ENCODE results near the gene DLX1. TPM values are rescaled to one million over a fixed set of nuclear protein-coding genes. Genes with fewer than 3 reads are reported as not detected.

DLX1 gene
- total RNA-seq, 1 donor from 2014 or later, result not detected

GRCh38 chr2:172100080-172100934 lies 15.0 kb downstream of the DLX1 start:
- no peak for DNase-seq (ENCODE audit: low read depth)
- TF ChIP-seq, protein P1, sequence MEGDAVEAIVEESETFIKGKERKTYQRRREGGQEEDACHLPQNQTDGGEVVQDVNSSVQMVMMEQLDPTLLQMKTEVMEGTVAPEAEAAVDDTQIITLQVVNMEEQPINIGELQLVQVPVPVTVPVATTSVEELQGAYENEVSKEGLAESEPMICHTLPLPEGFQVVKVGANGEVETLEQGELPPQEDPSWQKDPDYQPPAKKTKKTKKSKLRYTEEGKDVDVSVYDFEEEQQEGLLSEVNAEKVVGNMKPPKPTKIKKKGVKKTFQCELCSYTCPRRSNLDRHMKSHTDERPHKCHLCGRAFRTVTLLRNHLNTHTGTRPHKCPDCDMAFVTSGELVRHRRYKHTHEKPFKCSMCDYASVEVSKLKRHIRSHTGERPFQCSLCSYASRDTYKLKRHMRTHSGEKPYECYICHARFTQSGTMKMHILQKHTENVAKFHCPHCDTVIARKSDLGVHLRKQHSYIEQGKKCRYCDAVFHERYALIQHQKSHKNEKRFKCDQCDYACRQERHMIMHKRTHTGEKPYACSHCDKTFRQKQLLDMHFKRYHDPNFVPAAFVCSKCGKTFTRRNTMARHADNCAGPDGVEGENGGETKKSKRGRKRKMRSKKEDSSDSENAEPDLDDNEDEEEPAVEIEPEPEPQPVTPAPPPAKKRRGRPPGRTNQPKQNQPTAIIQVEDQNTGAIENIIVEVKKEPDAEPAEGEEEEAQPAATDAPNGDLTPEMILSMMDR (conservative IDR thresholded peaks at IDR 0.05; ENCODE audit: low read depth, low read length), result no peak
- no peak overlapping the region for H3K4me3 ChIP-seq (ENCODE audit: low read depth, low read length)

GRCh38 chr2:172100935-172101820 lies 15.9 kb downstream of the DLX1 start:
- no peak for DNase-seq (ENCODE audit: low read depth)
- H3K4me3 ChIP-seq (ENCODE audit: low read depth, low read length), result no peak overlapping the region
- TF ChIP-seq, protein P1 (conservative IDR thresholded peaks at IDR 0.05; ENCODE audit: low read depth, low read length), result no peak

GRCh38 chr2:172101821-172102390 lies 16.6 kb downstream of the DLX1 start:
- TF ChIP-seq, protein P1 (conservative IDR thresholded peaks at IDR 0.05; ENCODE audit: low read depth, low read length), result no peak
- no peak for DNase-seq (ENCODE audit: low read depth)
- H3K4me3 ChIP-seq (ENCODE audit: low read depth, low read length), result peak overlapping the region; percentile 63

DNA sequence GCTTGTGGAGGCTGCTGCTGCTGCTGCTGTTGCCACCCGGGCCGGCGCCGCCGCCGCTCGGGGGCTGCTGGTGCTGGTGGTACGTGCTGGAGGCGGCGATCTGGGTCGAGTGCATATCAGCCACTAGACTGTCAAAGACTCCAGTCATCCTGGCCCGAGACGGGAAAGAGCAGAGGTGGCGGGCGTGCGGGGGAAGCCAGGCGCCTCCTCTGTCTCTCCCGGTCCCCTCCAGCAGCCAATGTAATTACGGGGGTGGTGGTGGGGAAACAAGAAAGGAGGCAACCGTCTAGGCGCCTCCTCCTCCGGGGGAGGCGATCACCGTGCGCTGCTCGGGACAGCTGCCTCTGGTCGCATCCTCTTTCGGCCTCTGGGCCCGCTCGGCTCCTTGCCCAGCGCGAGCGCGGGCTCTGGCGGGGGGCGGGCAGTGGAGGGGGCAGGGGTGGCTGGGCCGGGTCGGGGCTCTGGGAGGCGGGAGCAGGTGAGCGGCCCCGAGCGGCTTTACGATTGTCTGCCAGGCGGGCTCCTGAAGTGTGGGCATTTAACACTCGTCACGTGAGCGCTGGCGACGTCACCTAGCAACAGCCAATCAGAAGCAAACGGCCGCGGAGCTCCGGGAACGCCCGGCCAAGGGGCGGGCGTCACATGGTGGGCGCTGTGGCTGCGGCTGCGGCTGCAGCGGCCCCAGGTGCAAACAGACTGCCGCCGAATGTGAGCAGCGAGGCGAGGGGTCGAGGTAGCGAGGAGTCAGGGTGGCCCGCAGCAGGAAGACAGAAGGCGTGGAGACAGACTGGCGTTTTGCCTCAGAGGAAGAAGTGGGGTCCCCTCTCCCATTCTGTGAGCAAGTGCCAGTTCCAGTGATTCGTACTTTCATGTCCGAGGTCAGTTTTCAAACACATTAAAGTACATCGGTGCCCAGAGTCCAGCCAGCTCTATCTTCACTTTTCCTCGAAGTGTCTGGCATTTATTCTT lies 17.4 kb downstream of the DLX1 start, which contains the start of gene DLX2:
DLX2 (minus strand) TSS at position 510 of the 969 bp plus-strand sequence; CDS start at position 148, 362 bp downstream.
- DNase-seq (ENCODE audit: low read depth), result no peak
- peak within 1 kb of the TSS; percentile 63 for H3K4me3 ChIP-seq (ENCODE audit: low read depth, low read length)
- TF ChIP-seq, protein P1 (conservative IDR thresholded peaks at IDR 0.05; ENCODE audit: low read depth, low read length), result no peak

DNA sequence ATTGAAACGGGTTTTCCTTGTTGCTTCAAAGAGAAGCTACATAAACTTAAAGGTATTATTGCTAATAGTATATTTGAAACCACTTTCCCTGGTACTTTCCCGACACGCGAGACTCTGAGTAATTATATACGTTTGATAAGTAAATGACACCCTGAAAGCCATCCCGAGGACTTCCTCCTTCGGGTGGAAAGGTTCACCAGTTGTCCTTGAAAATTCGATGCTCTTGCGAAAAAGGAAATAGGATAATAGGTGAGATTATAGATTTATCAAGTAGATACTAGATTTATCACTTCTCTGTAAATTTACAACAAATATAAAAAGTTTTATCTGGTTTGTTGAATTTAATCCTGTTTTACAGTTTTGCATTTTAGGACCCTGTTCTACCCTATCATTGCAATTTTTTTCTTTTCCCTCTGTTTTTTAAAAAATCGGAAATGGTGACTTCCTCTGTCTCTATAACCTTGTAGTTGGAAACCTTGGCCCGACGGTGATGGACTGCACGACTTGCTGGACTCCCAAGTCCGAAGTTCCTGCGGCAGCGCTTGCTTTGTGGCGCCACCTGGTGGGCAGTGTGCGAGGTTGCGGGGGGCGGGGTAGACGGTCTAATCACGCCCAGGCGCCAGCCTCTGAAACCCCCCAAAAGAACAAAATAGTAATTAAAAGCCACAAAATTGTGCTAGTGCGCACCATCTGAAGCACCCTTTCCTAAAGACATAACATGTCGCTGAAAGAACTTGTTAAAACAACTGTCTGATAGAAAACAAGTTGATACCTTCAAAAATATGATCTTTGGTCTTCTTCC lies 18.4 kb downstream of the DLX1 start:
- peak overlapping the region; percentile 63 for H3K4me3 ChIP-seq (ENCODE audit: low read depth, low read length)
- TF ChIP-seq, protein P1 (conservative IDR thresholded peaks at IDR 0.05; ENCODE audit: low read depth, low read length), result peak; percentile 94
- no peak for DNase-seq (ENCODE audit: low read depth)

Measured in epithelial cell of proximal tubule (primary cell).